ENCODE results near the gene CCNT1. TPM values are rescaled to one million over a fixed set of nuclear protein-coding genes. Genes with fewer than 3 reads are reported as not detected.

Gene CCNT1
- total RNA-seq, 1 experiment from 2014 or later, result 51.8 TPM

- H3K27ac ChIP-seq (ENCODE audit: low read depth, low read length, poor library complexity, severe bottlenecking), result no peak overlapping the region
- peak overlapping the region; percentile 76 for H3K4me3 ChIP-seq (ENCODE audit: low read depth, low read length, poor library complexity, severe bottlenecking)
- BruUV-seq (replicated peaks), result no TSS peak
- no peaks in the 10 kb centered on the region for H3K9me3 ChIP-seq (ENCODE audit: low read depth, low read length, poor library complexity, severe bottlenecking)
- H3K27me3 ChIP-seq (replicated peaks; ENCODE audit: insufficient read depth, low read depth, low read length, poor library complexity), result no peaks in the 10 kb centered on the region
- ChIA-PET POLR2A (ENCODE audit: low non-redundant PET) (no interaction called here), CTCF (no interaction called here)
- no peak for TF ChIP-seq CTCF (conservative IDR thresholded peaks at IDR 0.05; ENCODE audit: low read depth, low read length)
- TF ChIP-seq EZH2 (IDR thresholded peaks at IDR 0.05; ENCODE audit: borderline replicate concordance, low read depth, low read length, poor library complexity, severe bottlenecking), result no peak
- DNase-seq (ENCODE audit: low spot score), result no peak
- H3K36me3 ChIP-seq (ENCODE audit: insufficient read depth, low read length, poor library complexity, severe bottlenecking), result peaks cover 70% of the 10 kb centered on the region
- intact Hi-C loops (cut with micrococcal nuclease; ENCODE audit: unreplicated experiment), result no loop called here
- H3K4me1 ChIP-seq (ENCODE audit: insufficient read depth, low read length, poor library complexity, severe bottlenecking), result peaks cover 27% of the 10 kb centered on the region
These were observed 37.8 kb downstream of the CCNT1 start for GRCh38 chr12:48678551-48679185.

- ChIA-PET CTCF (no interaction called here), POLR2A (ENCODE audit: low non-redundant PET) (interaction anchor here (0.6 kb wide), 1 partner anchor 14 kb away, joined by 6 read pairs; no protein-coding TSS in a partner anchor)
- intact Hi-C loops (cut with micrococcal nuclease; ENCODE audit: unreplicated experiment), result no loop called here
- BruUV-seq (replicated peaks), result no TSS peak
- Histone ChIP-seq H3K27ac (ENCODE audit: low read depth, low read length, poor library complexity, severe bottlenecking) (no peak overlapping the region), H3K27me3 (replicated peaks; ENCODE audit: insufficient read depth, low read depth, low read length, poor library complexity) (no peaks in the 10 kb centered on the region), H3K36me3 (ENCODE audit: insufficient read depth, low read length, poor library complexity, severe bottlenecking) (peaks cover 92% of the 10 kb centered on the region), H3K4me1 (ENCODE audit: insufficient read depth, low read length, poor library complexity, severe bottlenecking) (no peaks in the 10 kb centered on the region), H3K4me3 (ENCODE audit: low read depth, low read length, poor library complexity, severe bottlenecking) (no peak overlapping the region), H3K9me3 (ENCODE audit: low read depth, low read length, poor library complexity, severe bottlenecking) (no peaks in the 10 kb centered on the region)
- no peak for DNase-seq (ENCODE audit: low spot score)
- TF ChIP-seq CTCF (conservative IDR thresholded peaks at IDR 0.05; ENCODE audit: low read depth, low read length) (no peak), EZH2 (IDR thresholded peaks at IDR 0.05; ENCODE audit: borderline replicate concordance, low read depth, low read length, poor library complexity, severe bottlenecking) (no peak)
These were observed 45.2 kb downstream of the CCNT1 start for GRCh38 chr12:48671231-48671856.

GRCh38 chr12:48668996-48669395, 47.5 kb downstream of the CCNT1 start:
- Histone ChIP-seq H3K27ac (ENCODE audit: low read depth, low read length, poor library complexity, severe bottlenecking) (no peak overlapping the region), H3K9me3 (ENCODE audit: low read depth, low read length, poor library complexity, severe bottlenecking) (no peaks in the 10 kb centered on the region), H3K4me3 (ENCODE audit: low read depth, low read length, poor library complexity, severe bottlenecking) (no peak overlapping the region), H3K4me1 (ENCODE audit: insufficient read depth, low read length, poor library complexity, severe bottlenecking) (no peaks in the 10 kb centered on the region), H3K27me3 (replicated peaks; ENCODE audit: insufficient read depth, low read depth, low read length, poor library complexity) (no peaks in the 10 kb centered on the region), H3K36me3 (ENCODE audit: insufficient read depth, low read length, poor library complexity, severe bottlenecking) (peaks cover 89% of the 10 kb centered on the region)
- TF ChIP-seq CTCF (conservative IDR thresholded peaks at IDR 0.05; ENCODE audit: low read depth, low read length), result no peak
- TF ChIP-seq EZH2 (IDR thresholded peaks at IDR 0.05; ENCODE audit: borderline replicate concordance, low read depth, low read length, poor library complexity, severe bottlenecking), result no peak
- intact Hi-C loops (cut with micrococcal nuclease; ENCODE audit: unreplicated experiment), result no loop called here
- BruUV-seq (replicated peaks), result no TSS peak
- POLR2A ChIA-PET (ENCODE audit: low non-redundant PET), result no interaction called here
- DNase-seq (ENCODE audit: low spot score), result no peak
- CTCF ChIA-PET, result interaction anchor here (0.6 kb wide), 1 partner anchor 677 kb away, joined by 4 read pairs; no protein-coding TSS in a partner anchor

All from A673 (cell line).